ENCODE measurements around the gene DDAH2. TPM values are rescaled to one million over a fixed set of nuclear protein-coding genes. Genes with fewer than 3 reads are reported as not detected.

DDAH2 gene
- total and polyA plus RNA-seq, 10 of the 15 experiments (the other 5 are each of a cell fraction or from before 2014, with no cell fraction given) = 0.35 to 9.9 (median 6.2) TPM

DNA sequence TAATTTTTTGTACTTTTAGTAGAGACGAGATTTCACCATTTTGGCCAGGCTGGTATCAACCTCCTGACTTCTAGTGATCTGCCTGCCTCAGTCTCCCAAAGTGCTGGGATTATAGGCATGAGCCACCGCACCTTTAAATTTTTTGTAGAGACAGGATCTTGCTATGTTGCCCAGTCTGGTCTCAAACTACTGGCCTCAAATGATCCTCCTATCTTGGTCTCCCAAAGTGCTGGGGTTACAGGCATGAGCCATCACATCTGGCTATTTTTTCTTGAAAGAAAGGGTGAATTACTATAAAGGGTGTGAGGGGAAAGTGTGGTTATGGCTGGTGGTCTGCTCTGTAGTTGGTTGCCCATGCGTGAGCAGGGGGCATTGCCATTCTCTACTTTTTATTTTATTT is 20.9 kb downstream of the DDAH2 start:
- Histone ChIP-seq H3K27ac (ENCODE audit: control insufficient read depth, insufficient read depth) (no peak overlapping the region), H3K36me3 (ENCODE audit: control insufficient read depth in 2 of 2, insufficient read depth in 2 of 2, low read length in 1 of 2) (no peaks in the 10 kb centered on the region), H3K4me2 (ENCODE audit: control insufficient read depth, insufficient read depth) (no peak overlapping the region), H3K4me1 (ENCODE audit: control insufficient read depth, insufficient read depth, low read length) (no peaks in the 10 kb centered on the region), H3K9me3 (replicated peaks; ENCODE audit: control insufficient read depth, insufficient read depth, low read length) (no peaks in the 10 kb centered on the region), H3K4me3 (no peak overlapping the region), H2AFZ (ENCODE audit: control insufficient read depth, low read depth, low read length) (no peak overlapping the region), H3K9ac (ENCODE audit: control insufficient read depth, insufficient read depth, low read length) (no peak overlapping the region), H4K20me1 (ENCODE audit: control insufficient read depth, insufficient read depth) (no peaks in the 10 kb centered on the region), H3K79me2 (ENCODE audit: control insufficient read depth, insufficient read depth, low read length) (no peaks in the 10 kb centered on the region), H3K27me3 (replicated peaks in 1 of 2; ENCODE audit: control insufficient read depth in 2 of 2, insufficient read depth in 2 of 2, low read length in 1 of 2) (no peaks in the 10 kb centered on the region; a peak in 1 of 4 replicates)
- ATAC-seq = no peak
- WGBS (ENCODE audit: insufficient coverage, insufficient replicate concordance, low lambda C conversion rate, missing lambda C conversion rate) = 64% methylated on average over 3 of the region's 3 CpGs
- CTCF ChIA-PET = interaction anchor here (0.6 to 1.1 kb wide), 2 partner anchors 44 to 99 kb away, joined by 3 read pairs; partner anchors contain the start of gene LSM2
- POLR2A ChIA-PET = no interaction called here
- intact Hi-C loops (cut with micrococcal nuclease; ENCODE audit: unreplicated experiment) = no loop called here
- SMC1A ChIA-PET (ENCODE audit: uncharacterized antibody, unreplicated experiment) = no interaction called here
- no TSS peak for BruUV-seq (replicated peaks)
- DNase-seq (ENCODE audit: low read depth, low spot score) = no peak
- FAIRE-seq = no peak
- RAD21 ChIA-PET (ENCODE audit: unreplicated experiment) = no interaction called here
- no peak for TF ChIP-seq ZNF622 (IDR thresholded peaks at IDR 0.05)
- no peak for TF ChIP-seq ZBTB40 (IDR thresholded peaks at IDR 0.05; ENCODE audit: borderline replicate concordance)
- no peak for TF ChIP-seq SIN3A (IDR thresholded peaks at IDR 0.05; ENCODE audit: low read depth, low read length)
- no peak for TF ChIP-seq FOS (IDR thresholded peaks at IDR 0.05; ENCODE audit: borderline replicate concordance, extremely low read depth, insufficient read length)
- TF ChIP-seq TCF12 (IDR thresholded peaks at IDR 0.05; ENCODE audit: low read depth, low read length) = no peak
- no peak for TF ChIP-seq WRNIP1 (IDR thresholded peaks at IDR 0.05; ENCODE audit: borderline replicate concordance, low read depth, low read length)
- no peak for TF ChIP-seq NKRF (conservative IDR thresholded peaks at IDR 0.05)
- TF ChIP-seq SUZ12 (IDR thresholded peaks at IDR 0.05; ENCODE audit: unreplicated experiment) = no peak
- in situ Hi-C loops (cut with MboI) = no loop called here
